ENCODE measurements around the gene NSRP1. TPM values are rescaled to one million over a fixed set of nuclear protein-coding genes. Genes with fewer than 3 reads are reported as not detected.
A peak's percentile ranks its signal among the peaks of the same experiment; 100 is the strongest.

The NSRP1 gene
- polyA plus RNA-seq, 6 donors from 2014 or later, result 26.2 to 42.8 (median 34.7) TPM

DNA sequence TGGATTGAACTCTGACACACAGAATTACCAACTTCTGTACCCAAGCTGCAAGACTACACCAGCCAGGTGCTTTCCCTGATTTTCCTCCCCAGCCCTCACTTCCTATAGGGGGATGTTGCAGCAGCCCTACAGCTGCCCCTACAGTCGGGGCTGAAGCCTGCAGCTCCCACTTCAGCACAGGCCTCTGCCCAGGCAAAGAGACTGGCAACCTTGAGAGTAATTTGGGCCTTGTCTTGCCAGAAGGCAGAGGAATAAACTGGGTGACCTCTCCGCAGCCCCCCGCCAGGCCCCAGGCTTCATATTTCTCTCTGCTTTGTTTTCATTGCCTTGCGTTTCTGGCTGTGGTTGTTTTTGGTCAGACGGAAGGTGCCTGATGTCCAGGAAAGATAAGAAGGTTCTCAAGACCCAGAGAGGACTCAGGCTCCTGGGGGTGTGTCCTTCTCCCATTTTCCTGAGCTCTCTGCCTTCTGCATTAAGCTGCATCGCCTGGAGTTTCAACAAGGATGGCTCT lies 86.9 kb downstream of the NSRP1 start:
- H3K36me3 Mint-ChIP-seq, result no peaks in the 10 kb centered on the region
- H3K4me1 Mint-ChIP-seq, result peaks cover 0 to 4% (median 0%) of the 10 kb centered on the region in 3 donors
- peaks cover 11 to 23% (median 21%) of the 10 kb centered on the region in 3 donors for H3K27me3 Mint-ChIP-seq
- no peak overlapping the region for H3K27ac Mint-ChIP-seq
- DNase-seq, result no peak
- H3K9me3 Mint-ChIP-seq, result no peaks in the 10 kb centered on the region
- no peak overlapping the region for H3K4me3 Mint-ChIP-seq
- ATAC-seq (ENCODE audit: low read depth in 2 of 2), result no peak

- Mint-ChIP-seq H3K9me3 (no peaks in the 10 kb centered on the region), H3K27me3 (peaks cover 16 to 33% (median 24%) of the 10 kb centered on the region in 3 donors), H3K27ac (no peak overlapping the region), H3K36me3 (no peaks in the 10 kb centered on the region), H3K4me3 (no peak overlapping the region), H3K4me1 (peaks cover 0 to 4% (median 0%) of the 10 kb centered on the region in 3 donors)
- ATAC-seq (ENCODE audit: low read depth in 2 of 2) (no peak), DNase-seq (no peak)
These were observed 91.0 kb downstream of the NSRP1 start for GRCh38 chr17:30207655-30208054.

GRCh38 chr17:30208214-30208613 lies 91.6 kb downstream of the NSRP1 start:
- DNase-seq, result no peak
- H3K27ac Mint-ChIP-seq, result peak overlapping the region in 1 of 6 donors; percentile 56
- no peak overlapping the region for H3K4me3 Mint-ChIP-seq
- peaks cover 16 to 33% (median 21%) of the 10 kb centered on the region in 3 donors for H3K27me3 Mint-ChIP-seq
- ATAC-seq (ENCODE audit: low read depth in 2 of 2), result no peak
- H3K9me3 Mint-ChIP-seq, result no peaks in the 10 kb centered on the region
- H3K36me3 Mint-ChIP-seq, result no peaks in the 10 kb centered on the region
- H3K4me1 Mint-ChIP-seq, result peaks cover 0 to 4% (median 0%) of the 10 kb centered on the region in 3 donors

GRCh38 chr17:30209930-30210329 lies 93.3 kb downstream of the NSRP1 start:
- Mint-ChIP-seq H3K27ac (peak overlapping the region in 1 of 6 donors; percentile 77), H3K4me1 (peaks cover 0 to 4% (median 0%) of the 10 kb centered on the region in 3 donors), H3K27me3 (peaks cover 15 to 34% (median 16%) of the 10 kb centered on the region in 3 donors), H3K4me3 (no peak overlapping the region), H3K9me3 (peaks cover 0 to 3% (median 0%) of the 10 kb centered on the region in 7 donors), H3K36me3 (no peaks in the 10 kb centered on the region)
- ATAC-seq (ENCODE audit: low read depth in 2 of 2), result no peak
- no peak for DNase-seq

DNA sequence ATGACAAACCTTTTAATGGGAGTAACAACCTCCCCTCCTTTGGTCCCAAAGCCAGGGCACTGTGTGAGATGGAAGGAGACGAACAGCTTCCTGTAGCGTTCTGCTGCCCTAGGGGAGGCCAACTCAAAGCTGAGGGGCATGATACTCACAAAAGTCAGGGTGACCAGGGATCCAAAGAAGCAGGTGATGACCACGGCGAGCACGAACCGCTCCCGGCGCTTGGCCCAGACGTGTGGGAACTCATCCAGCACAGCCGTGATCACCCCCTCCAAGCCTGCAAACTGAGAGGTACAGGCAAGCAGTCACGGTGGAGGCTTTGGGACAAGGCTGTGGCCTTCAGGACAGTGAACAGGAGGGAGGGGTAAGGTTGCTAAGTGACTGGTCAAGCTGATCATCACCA lies 93.8 kb downstream of the NSRP1 start:
- ATAC-seq (ENCODE audit: low read depth in 2 of 2) (no peak), DNase-seq (no peak)
- Mint-ChIP-seq H3K27ac (no peak overlapping the region), H3K9me3 (peaks cover 0 to 5% (median 0%) of the 10 kb centered on the region in 7 donors), H3K36me3 (no peaks in the 10 kb centered on the region), H3K4me3 (no peak overlapping the region), H3K4me1 (peaks cover 0 to 4% (median 0%) of the 10 kb centered on the region in 3 donors), H3K27me3 (peaks cover 15 to 37% (median 16%) of the 10 kb centered on the region in 3 donors)

GRCh38 chr17:30210901-30211300 lies 94.3 kb downstream of the NSRP1 start:
- Mint-ChIP-seq H3K9me3 (peaks cover 0 to 5% (median 0%) of the 10 kb centered on the region in 7 donors), H3K4me1 (peaks cover 0 to 4% (median 0%) of the 10 kb centered on the region in 3 donors), H3K27me3 (peaks cover 16 to 37% (median 20%) of the 10 kb centered on the region in 3 donors), H3K27ac (no peak overlapping the region), H3K4me3 (no peak overlapping the region), H3K36me3 (no peaks in the 10 kb centered on the region)
- DNase-seq (no peak), ATAC-seq (ENCODE audit: low read depth in 2 of 2) (no peak)

GRCh38 chr17:30211371-30211770 lies 94.8 kb downstream of the NSRP1 start:
- Mint-ChIP-seq H3K27ac (no peak overlapping the region), H3K4me3 (no peak overlapping the region), H3K9me3 (peaks cover 0 to 5% (median 0%) of the 10 kb centered on the region in 7 donors), H3K36me3 (no peaks in the 10 kb centered on the region), H3K27me3 (peaks cover 16 to 37% (median 21%) of the 10 kb centered on the region in 3 donors), H3K4me1 (peaks cover 0 to 4% (median 0%) of the 10 kb centered on the region in 3 donors)
- no peak for ATAC-seq (ENCODE audit: low read depth in 2 of 2)
- DNase-seq, result no peak

DNA sequence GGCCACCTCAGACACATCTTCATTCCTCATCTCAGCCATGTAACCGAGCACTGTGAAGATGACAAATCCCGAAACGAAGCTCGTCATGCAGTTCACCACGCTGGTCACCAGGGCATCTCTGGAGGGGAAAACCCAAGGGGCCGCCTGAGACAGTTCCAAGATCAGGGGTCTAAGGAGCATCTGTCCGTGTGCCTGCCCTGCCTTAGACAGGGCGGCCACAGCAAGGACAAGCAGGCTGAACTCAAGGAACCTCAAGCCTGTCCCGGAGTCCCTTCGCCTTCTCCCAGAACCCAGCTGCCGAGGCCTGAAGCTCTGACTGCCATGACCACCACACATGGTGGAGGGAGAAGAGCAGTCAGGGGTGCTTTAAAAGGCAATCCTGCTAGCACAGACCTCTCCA lies 96.1 kb downstream of the NSRP1 start:
- H3K4me3 Mint-ChIP-seq, result peak overlapping the region in 1 of 8 donors; percentile 42
- H3K4me1 Mint-ChIP-seq, result peaks cover 0 to 4% (median 0%) of the 10 kb centered on the region in 3 donors
- DNase-seq (no peak), ATAC-seq (ENCODE audit: low read depth in 2 of 2) (no peak)
- peaks cover 12 to 33% (median 22%) of the 10 kb centered on the region in 3 donors for H3K27me3 Mint-ChIP-seq
- H3K36me3 Mint-ChIP-seq, result no peaks in the 10 kb centered on the region
- H3K27ac Mint-ChIP-seq, result no peak overlapping the region
- H3K9me3 Mint-ChIP-seq, result peaks cover 0 to 5% (median 0%) of the 10 kb centered on the region in 7 donors

DNA sequence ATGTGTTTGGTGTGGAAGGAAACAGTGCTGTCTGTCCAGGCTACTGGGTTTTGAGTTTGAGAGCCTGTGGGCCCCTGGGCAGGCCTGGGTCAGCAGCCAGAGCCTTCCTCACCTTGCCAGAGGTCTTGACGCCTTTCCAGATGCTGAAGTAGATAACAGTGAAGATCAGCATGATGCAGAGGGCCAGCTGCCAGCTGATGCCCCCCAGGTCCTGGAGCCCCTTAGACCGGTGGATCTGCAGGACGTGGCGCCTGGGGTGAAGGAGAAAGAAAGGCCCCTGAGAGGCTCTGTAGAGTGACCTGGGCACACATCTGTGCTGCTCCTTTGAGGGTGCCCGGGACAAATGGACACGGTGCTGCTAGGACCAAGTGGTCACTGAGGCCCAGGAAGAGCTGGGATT lies 100.4 kb downstream of the NSRP1 start:
- H3K4me1 Mint-ChIP-seq, result no peaks in the 10 kb centered on the region
- H3K27me3 Mint-ChIP-seq, result peaks cover 1 to 20% (median 18%) of the 10 kb centered on the region in 3 donors
- H3K36me3 Mint-ChIP-seq, result no peaks in the 10 kb centered on the region
- ATAC-seq (ENCODE audit: low read depth in 2 of 2) (no peak), DNase-seq (no peak)
- H3K9me3 Mint-ChIP-seq, result peaks cover 0 to 5% (median 0%) of the 10 kb centered on the region in 7 donors
- H3K4me3 Mint-ChIP-seq, result no peak overlapping the region
- H3K27ac Mint-ChIP-seq, result peak overlapping the region in 1 of 6 donors; percentile 49

DNA sequence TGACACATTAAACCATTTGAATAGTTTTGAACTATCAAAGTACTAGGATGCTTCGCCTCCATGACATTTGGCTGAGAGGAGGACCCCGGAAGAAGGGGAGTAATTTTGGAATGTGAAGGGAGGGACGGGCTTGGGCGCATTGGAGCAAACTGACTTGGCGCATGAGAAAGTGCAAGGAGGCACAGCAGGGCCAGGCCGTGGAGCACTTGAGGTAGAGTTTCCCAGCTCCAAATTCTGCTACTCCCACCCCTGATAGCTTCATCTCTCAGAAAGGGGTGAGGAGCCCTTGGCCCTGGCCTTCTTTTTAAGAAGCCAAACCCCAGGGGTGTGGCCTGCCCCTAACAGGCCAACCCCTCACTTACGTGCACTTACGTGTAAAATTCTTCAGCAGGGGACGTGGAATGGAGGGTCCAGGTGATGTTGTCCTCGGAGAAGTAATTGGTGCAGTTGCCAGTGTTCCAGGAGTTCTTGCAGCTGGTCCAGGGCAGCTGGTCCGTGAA lies 101.2 kb downstream of the NSRP1 start:
- Mint-ChIP-seq H3K27me3 (peaks cover 0 to 21% (median 18%) of the 10 kb centered on the region in 3 donors), H3K36me3 (no peaks in the 10 kb centered on the region), H3K27ac (no peak overlapping the region), H3K9me3 (peaks cover 0 to 5% (median 0%) of the 10 kb centered on the region in 7 donors), H3K4me3 (no peak overlapping the region), H3K4me1 (no peaks in the 10 kb centered on the region)
- DNase-seq (no peak), ATAC-seq (ENCODE audit: low read depth in 2 of 2) (no peak)

DNA sequence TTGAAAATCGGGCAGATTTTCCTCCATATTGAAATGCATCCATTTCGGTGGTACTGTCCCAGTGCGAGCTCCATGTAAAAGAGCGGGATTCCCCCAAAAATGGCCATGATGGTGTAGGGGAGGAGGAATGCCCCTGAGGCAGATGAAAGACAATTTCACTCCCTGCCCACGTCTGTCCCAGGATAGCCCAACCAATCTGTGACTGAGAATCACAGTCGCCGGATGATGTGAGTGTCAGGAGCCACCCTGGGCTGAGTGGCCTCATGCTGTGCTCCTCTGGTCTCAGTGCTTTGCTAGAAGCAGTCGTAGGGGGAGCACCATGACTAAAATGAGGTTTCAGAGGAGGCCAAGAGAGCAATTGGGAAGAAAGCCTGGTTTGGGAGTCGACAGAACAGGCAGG lies 102.2 kb downstream of the NSRP1 start:
- Mint-ChIP-seq H3K36me3 (no peaks in the 10 kb centered on the region), H3K4me1 (no peaks in the 10 kb centered on the region), H3K4me3 (no peak overlapping the region), H3K27ac (no peak overlapping the region), H3K9me3 (peaks cover 0 to 5% (median 0%) of the 10 kb centered on the region in 7 donors), H3K27me3 (peaks cover 0 to 21% (median 18%) of the 10 kb centered on the region in 3 donors)
- DNase-seq, result no peak
- no peak for ATAC-seq (ENCODE audit: low read depth in 2 of 2)

DNA sequence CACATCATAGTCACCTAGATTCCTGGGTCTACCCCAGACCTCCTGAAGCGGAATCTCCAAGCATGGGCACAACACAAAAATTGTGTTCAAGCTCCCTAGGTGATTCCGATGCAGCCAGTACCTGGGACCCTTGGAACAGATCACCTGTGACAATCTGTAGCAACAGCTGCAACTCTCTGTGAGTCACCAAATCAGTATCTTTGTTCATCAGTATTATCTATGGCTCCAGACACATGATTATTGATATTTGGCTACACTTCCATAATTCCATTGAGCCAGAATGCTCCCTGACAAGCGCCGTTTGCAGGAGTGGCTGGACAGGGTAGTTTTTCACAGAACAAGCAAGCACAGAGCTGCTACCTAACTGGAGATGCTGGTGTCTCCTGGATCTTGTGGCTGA lies 102.7 kb downstream of the NSRP1 start:
- H3K36me3 Mint-ChIP-seq, result no peaks in the 10 kb centered on the region
- ATAC-seq (ENCODE audit: low read depth in 2 of 2) (no peak), DNase-seq (no peak)
- peaks cover 0 to 5% (median 0%) of the 10 kb centered on the region in 7 donors for H3K9me3 Mint-ChIP-seq
- H3K27ac Mint-ChIP-seq, result no peak overlapping the region
- H3K27me3 Mint-ChIP-seq, result peaks cover 0 to 21% (median 18%) of the 10 kb centered on the region in 3 donors
- H3K4me1 Mint-ChIP-seq, result no peaks in the 10 kb centered on the region
- H3K4me3 Mint-ChIP-seq, result no peak overlapping the region

DNA sequence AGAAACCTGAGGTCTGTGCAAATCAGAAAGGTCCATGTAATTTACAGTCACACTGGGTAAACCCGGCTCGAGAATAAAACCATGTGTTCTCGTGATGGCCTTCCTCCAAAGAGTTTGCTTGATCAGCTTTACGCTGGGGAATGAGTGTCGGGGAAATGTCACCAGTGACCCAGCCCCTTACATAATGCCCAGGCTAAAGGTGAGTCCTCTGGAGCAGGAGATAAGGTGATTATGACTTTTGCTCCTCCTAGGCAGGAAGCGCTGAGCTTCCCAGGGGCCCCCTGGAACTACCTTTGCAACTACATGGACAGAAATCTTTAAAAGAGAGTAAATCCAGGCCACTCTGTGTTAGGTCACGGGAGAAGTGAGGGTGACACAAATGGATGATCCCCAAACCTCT lies 103.2 kb downstream of the NSRP1 start:
- Mint-ChIP-seq H3K27ac (no peak overlapping the region), H3K9me3 (peaks cover 0 to 3% (median 0%) of the 10 kb centered on the region in 7 donors), H3K4me1 (no peaks in the 10 kb centered on the region), H3K36me3 (no peaks in the 10 kb centered on the region), H3K4me3 (no peak overlapping the region), H3K27me3 (peaks cover 0 to 21% (median 18%) of the 10 kb centered on the region in 3 donors)
- DNase-seq (no peak), ATAC-seq (ENCODE audit: low read depth in 2 of 2) (no peak)

GRCh38 chr17:30220414-30220813 lies 103.8 kb downstream of the NSRP1 start:
- no peak for ATAC-seq (ENCODE audit: low read depth in 2 of 2)
- H3K36me3 Mint-ChIP-seq, result no peaks in the 10 kb centered on the region
- DNase-seq, result no peak
- H3K4me3 Mint-ChIP-seq, result no peak overlapping the region
- H3K27ac Mint-ChIP-seq, result no peak overlapping the region
- H3K9me3 Mint-ChIP-seq, result no peaks in the 10 kb centered on the region
- peaks cover 0 to 22% (median 19%) of the 10 kb centered on the region in 3 donors for H3K27me3 Mint-ChIP-seq
- H3K4me1 Mint-ChIP-seq, result no peaks in the 10 kb centered on the region

All from naive B cell (primary cell).